ENCODE measurements around the gene ADGRD1. TPM values are rescaled to one million over a fixed set of nuclear protein-coding genes. Genes with fewer than 3 reads are reported as not detected.

ADGRD1 gene
- total and polyA plus RNA-seq, 8 donors: 1.4 to 7.3 (median 5.2) TPM

DNA sequence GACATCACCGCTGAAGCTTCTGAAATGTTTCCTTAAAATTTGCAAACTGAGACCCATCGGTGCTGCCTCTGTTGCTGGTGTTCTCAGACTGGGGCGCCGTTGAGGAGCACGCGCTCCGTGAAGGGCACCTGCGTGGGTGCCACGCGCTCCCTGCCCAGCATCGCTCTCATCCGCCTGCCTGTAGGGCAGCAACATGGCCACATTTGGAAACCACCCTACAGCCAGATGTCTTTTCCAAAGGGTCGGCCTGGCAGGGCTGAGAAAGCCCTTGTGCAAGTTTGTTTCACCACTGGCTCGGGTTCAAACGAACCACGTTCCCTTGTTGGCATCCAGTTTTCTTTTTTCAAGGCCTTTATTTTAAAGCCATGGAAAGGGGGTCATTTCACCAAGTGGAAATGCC is 13.9 kb downstream of the ADGRD1 start:
- TF ChIP-seq, protein P1, sequence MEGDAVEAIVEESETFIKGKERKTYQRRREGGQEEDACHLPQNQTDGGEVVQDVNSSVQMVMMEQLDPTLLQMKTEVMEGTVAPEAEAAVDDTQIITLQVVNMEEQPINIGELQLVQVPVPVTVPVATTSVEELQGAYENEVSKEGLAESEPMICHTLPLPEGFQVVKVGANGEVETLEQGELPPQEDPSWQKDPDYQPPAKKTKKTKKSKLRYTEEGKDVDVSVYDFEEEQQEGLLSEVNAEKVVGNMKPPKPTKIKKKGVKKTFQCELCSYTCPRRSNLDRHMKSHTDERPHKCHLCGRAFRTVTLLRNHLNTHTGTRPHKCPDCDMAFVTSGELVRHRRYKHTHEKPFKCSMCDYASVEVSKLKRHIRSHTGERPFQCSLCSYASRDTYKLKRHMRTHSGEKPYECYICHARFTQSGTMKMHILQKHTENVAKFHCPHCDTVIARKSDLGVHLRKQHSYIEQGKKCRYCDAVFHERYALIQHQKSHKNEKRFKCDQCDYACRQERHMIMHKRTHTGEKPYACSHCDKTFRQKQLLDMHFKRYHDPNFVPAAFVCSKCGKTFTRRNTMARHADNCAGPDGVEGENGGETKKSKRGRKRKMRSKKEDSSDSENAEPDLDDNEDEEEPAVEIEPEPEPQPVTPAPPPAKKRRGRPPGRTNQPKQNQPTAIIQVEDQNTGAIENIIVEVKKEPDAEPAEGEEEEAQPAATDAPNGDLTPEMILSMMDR (IDR thresholded peaks at IDR 0.05): no peak
- no peaks in the 10 kb centered on the region for H3K9me3 ChIP-seq
- intact Hi-C loops (cut with DNase I): no loop called here
- DNase-seq (no peak), ATAC-seq (no peak), FAIRE-seq (no peak)
- H3K27me3 ChIP-seq: no peaks in the 10 kb centered on the region
- no peaks in the 10 kb centered on the region for H3K36me3 ChIP-seq
- H3K4me1 ChIP-seq: no peaks in the 10 kb centered on the region
- no peak overlapping the region for H3K4me3 ChIP-seq
- 93% methylated on average over 16 of the region's 16 CpGs for WGBS, 2 donors
- no peak overlapping the region for H3K27ac ChIP-seq

DNA sequence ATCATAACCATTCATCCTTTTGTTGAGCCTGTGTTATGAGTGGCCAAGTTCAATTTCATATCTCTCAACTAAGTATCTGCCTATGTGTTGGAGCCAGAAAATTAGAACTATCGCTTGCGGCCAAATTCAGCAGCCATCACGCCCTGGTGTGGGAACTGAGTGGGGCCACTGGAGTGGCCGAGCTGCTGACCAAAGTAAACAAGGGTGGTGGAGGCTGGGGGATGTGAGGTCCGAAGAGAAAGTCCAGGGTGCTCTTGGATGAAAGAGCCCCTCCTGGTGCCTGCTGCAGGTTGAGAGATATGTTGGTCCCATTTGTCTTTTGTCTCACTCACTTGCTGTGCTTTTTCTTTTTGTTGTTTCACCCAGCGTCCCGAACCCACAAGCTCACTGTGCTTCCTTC is 14.9 kb downstream of the ADGRD1 start:
- FAIRE-seq: no peak
- Histone ChIP-seq H3K27me3 (no peaks in the 10 kb centered on the region), H3K4me1 (no peaks in the 10 kb centered on the region), H3K4me3 (no peak overlapping the region), H3K27ac (no peak overlapping the region), H3K9me3 (no peaks in the 10 kb centered on the region), H3K36me3 (no peaks in the 10 kb centered on the region)
- intact Hi-C loops (cut with DNase I): no loop called here
- ATAC-seq: no peak
- 85 to 95% methylated on average over 7 of the region's 7 CpGs for WGBS, 2 donors
- TF ChIP-seq, protein P1 (IDR thresholded peaks at IDR 0.05): no peak
- DNase-seq: no peak

- DNase-seq (no peak), ATAC-seq (no peak), FAIRE-seq (no peak)
- intact Hi-C loops (cut with DNase I): no loop called here
- no peak overlapping the region for H3K4me3 ChIP-seq
- TF ChIP-seq, protein P1 (IDR thresholded peaks at IDR 0.05): no peak
- no peaks in the 10 kb centered on the region for H3K4me1 ChIP-seq
- no peaks in the 10 kb centered on the region for H3K36me3 ChIP-seq
- H3K9me3 ChIP-seq: no peaks in the 10 kb centered on the region
- no peak overlapping the region for H3K27ac ChIP-seq
- no peaks in the 10 kb centered on the region for H3K27me3 ChIP-seq
- 79 to 81% methylated on average over 7 of the region's 7 CpGs for WGBS, 2 donors
Observed at GRCh38 chr12:130969223-130969622, 15.5 kb downstream of the ADGRD1 start.

DNA sequence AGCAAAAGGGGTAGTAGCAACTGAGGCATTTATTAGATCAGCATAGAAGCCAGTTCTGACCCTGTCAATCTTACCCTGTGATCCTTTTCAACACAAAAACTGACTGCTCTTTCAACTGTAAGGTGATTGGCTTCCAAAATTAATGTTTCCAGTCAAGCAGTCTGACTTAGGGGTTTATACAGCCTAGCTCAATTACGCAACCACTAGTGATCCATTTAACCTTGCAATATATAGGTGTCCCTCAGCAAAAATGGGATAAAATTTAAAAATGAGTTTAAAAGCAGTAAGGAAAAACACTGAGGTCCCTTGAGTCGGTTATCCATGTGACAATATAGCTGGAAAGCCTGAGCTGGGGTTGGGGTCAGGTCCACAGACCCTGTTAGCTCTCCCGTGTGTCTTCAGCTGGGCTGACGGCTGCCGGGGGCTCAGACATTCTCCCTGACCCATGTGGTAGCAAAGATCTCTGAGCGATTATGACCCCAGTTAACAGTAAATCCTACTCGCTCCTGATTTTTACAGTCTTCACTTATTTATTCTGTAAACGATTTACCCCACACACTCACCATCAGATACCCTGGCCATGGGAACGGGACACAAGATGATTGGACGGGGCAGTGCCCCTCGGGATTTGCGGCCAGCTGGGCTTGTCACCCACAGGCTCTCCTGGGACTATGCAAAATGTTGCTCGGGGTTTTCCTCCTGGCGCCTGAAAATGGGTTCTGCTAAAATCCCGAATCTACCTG is 16.6 kb downstream of the ADGRD1 start:
- Histone ChIP-seq H3K36me3 (no peaks in the 10 kb centered on the region), H3K27me3 (no peaks in the 10 kb centered on the region), H3K27ac (no peak overlapping the region), H3K9me3 (no peaks in the 10 kb centered on the region), H3K4me1 (no peaks in the 10 kb centered on the region), H3K4me3 (no peak overlapping the region)
- TF ChIP-seq, protein P1 (IDR thresholded peaks at IDR 0.05): no peak
- ATAC-seq (no peak), FAIRE-seq (no peak), DNase-seq (no peak)
- intact Hi-C loops (cut with DNase I): no loop called here
- WGBS, 2 donors: 51 to 53% methylated on average over 15 of the region's 15 CpGs

GRCh38 chr12:130970908-130971233 is 17.2 kb downstream of the ADGRD1 start:
- TF ChIP-seq, protein P1 (IDR thresholded peaks at IDR 0.05): no peak
- WGBS, 2 donors: 83 to 89% methylated on average over 10 of the region's 10 CpGs
- H3K27me3 ChIP-seq: no peaks in the 10 kb centered on the region
- no peak for FAIRE-seq
- intact Hi-C loops (cut with DNase I): no loop called here
- no peaks in the 10 kb centered on the region for H3K4me1 ChIP-seq
- H3K4me3 ChIP-seq: no peak overlapping the region
- no peaks in the 10 kb centered on the region for H3K9me3 ChIP-seq
- no peak for DNase-seq
- H3K36me3 ChIP-seq: no peaks in the 10 kb centered on the region
- no peak overlapping the region for H3K27ac ChIP-seq
- ATAC-seq: no peak

All from pancreas (tissue), 10 donors.